Gastrocnemius medialis (tissue), 4 donors: Measurements from ENCODE around the gene LYPLA2.

Experiments used
- POLR2A ChIP-seq, 2 donors: fragments of 450-650 bp; IDR thresholded peaks; one replicate each; pipeline ENCODE4 v1.6.1; 2017; ENCODE audit warnings: antibody characterized with exemption in 2 of 2, mild to moderate bottlenecking in 2 of 2, moderate library complexity in 2 of 2
- TF ChIP-seq, protein P1 (sequence below), 5 experiments: fragments of 450-650 bp in 3 of 5; fragments of 200-600 bp in 2 of 5; sonication (generic) in 2 of 5; IDR thresholded peaks in 4 of 5; conservative IDR thresholded peaks in 1 of 5; 1 replicate in 4 of 5; 2 replicates in 1 of 5; pipeline ENCODE4 v1.5.1; 2016 to 2019; ENCODE audit warnings: antibody characterized with exemption in 5 of 5, mild to moderate bottlenecking in 3 of 5, moderate library complexity in 3 of 5

DNA sequence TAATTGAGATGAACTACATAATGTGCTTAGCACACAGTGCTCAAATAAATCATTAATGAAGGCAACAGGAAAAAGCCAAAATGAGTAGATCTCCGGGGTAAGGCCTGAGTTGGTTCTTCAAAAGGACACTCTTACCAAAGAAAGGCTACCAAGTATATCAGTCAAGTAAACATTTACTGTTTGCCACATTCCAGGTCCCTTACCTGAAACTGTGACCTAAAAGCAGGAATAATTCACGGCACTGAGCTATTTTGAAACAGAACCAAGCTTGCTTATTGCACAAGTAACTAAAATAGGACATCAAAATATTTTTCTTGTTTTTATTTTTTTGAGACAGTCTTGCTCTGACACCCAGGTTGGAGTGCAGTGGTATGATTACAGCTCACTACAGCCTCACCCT, 14.7 kb upstream of the LYPLA2 start:
- TF ChIP-seq, protein P1, sequence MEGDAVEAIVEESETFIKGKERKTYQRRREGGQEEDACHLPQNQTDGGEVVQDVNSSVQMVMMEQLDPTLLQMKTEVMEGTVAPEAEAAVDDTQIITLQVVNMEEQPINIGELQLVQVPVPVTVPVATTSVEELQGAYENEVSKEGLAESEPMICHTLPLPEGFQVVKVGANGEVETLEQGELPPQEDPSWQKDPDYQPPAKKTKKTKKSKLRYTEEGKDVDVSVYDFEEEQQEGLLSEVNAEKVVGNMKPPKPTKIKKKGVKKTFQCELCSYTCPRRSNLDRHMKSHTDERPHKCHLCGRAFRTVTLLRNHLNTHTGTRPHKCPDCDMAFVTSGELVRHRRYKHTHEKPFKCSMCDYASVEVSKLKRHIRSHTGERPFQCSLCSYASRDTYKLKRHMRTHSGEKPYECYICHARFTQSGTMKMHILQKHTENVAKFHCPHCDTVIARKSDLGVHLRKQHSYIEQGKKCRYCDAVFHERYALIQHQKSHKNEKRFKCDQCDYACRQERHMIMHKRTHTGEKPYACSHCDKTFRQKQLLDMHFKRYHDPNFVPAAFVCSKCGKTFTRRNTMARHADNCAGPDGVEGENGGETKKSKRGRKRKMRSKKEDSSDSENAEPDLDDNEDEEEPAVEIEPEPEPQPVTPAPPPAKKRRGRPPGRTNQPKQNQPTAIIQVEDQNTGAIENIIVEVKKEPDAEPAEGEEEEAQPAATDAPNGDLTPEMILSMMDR (IDR thresholded peaks at IDR 0.05 in 4 of 5, conservative IDR thresholded peaks at IDR 0.05 in 1 of 5): no peak
- no peak for TF ChIP-seq POLR2A (IDR thresholded peaks at IDR 0.05)
